GM23338 (cell line): ENCODE results near the gene CDH20. TPM values are rescaled to one million over a fixed set of nuclear protein-coding genes. Genes with fewer than 3 reads are reported as not detected.

Source experiments
- ATAC-seq: fragments of 200-7000 bp; cut with Tn5 transposase; 3 replicates; pipeline ENCODE4 v1.9.1; 2020
- DNase-seq: peaks from one replicate; pipeline ENCODE4 v3.0.0-alpha.2; 2015; ENCODE audit warnings: low spot score
- H2AFZ ChIP-seq: fragments of 200-600 bp; sonication (generic); 2 replicates; pipeline ENCODE4 v1.8.0; 2016; ENCODE audit warnings: antibody characterized with exemption, mild to moderate bottlenecking, moderate library complexity
- H3F3A ChIP-seq: fragments of 200-600 bp; sonication (generic); replicated peaks from 2 replicates; pipeline ENCODE4 v1.8.0; 2017; ENCODE audit warnings: antibody characterized with exemption, mixed run types, low read depth
- H3K27ac ChIP-seq: fragments of 200-600 bp; sonication (generic); 2 replicates; pipeline ENCODE4 v1.6.1; 2016; ENCODE audit warnings: low read depth
- H3K27me3 ChIP-seq: fragments of 200-600 bp; sonication (generic); 2 replicates; pipeline ENCODE4 v1.8.0; 2016; ENCODE audit warnings: mild to moderate bottlenecking, mixed run types, moderate library complexity; ENCODE audit not compliant: insufficient read depth
- H3K36me3 ChIP-seq: fragments of 200-600 bp; sonication (generic); 2 replicates; pipeline ENCODE4 v1.8.0; 2016; ENCODE audit warnings: mild to moderate bottlenecking; ENCODE audit not compliant: insufficient read depth
- H3K4me1 ChIP-seq: fragments of 200-600 bp; sonication (generic); 2 replicates; pipeline ENCODE4 v1.8.0; 2016; ENCODE audit warnings: mild to moderate bottlenecking, moderate library complexity; ENCODE audit not compliant: insufficient read depth
- H3K4me2 ChIP-seq: fragments of 200-600 bp; sonication (generic); 2 replicates; pipeline ENCODE4 v1.7.1; 2017; ENCODE audit warnings: mixed run types
- H3K4me3 ChIP-seq: fragments of 200-600 bp; sonication (generic); 2 replicates; pipeline ENCODE4 v1.6.1; 2016; ENCODE audit warnings: mixed run types
- H3K79me2 ChIP-seq: fragments of 200-600 bp; sonication (generic); replicated peaks from 2 replicates; pipeline ENCODE4 v1.8.0; 2017; ENCODE audit warnings: mild to moderate bottlenecking; ENCODE audit not compliant: insufficient read depth
- H3K9me2 ChIP-seq: fragments of 200-600 bp; sonication (generic); 2 replicates; pipeline ENCODE4 v1.8.0; 2017; ENCODE audit not compliant: insufficient read depth
- H4K20me1 ChIP-seq: fragments of 200-600 bp; sonication (generic); replicated peaks from 2 replicates; pipeline ENCODE4 v1.8.0; 2017; ENCODE audit warnings: mild to moderate bottlenecking; ENCODE audit not compliant: insufficient read depth
- H3K27ac Mint-ChIP-seq: 2 replicates; pipeline ENCODE4 v1.8.0; 2020; ENCODE audit warnings: inconsistent platforms, mild to moderate bottlenecking, moderate library complexity, mixed read lengths
- H3K27me3 Mint-ChIP-seq: 3 replicates; pipeline ENCODE4 v1.8.0; 2022; ENCODE audit warnings: low read depth, mild to moderate bottlenecking, moderate library complexity, mixed read lengths, inconsistent platforms; ENCODE audit not compliant: insufficient read depth, poor library complexity
- H3K36me3 Mint-ChIP-seq: 3 replicates; pipeline ENCODE4 v1.8.0; 2021; ENCODE audit warnings: low read depth, mild to moderate bottlenecking, inconsistent platforms, moderate library complexity, mixed read lengths
- H3K4me1 Mint-ChIP-seq: 3 replicates; pipeline ENCODE4 v1.8.0; 2020; ENCODE audit warnings: mild to moderate bottlenecking, inconsistent platforms, mixed read lengths
- H3K4me3 Mint-ChIP-seq: 3 replicates; pipeline ENCODE4 v1.8.0; 2021; ENCODE audit warnings: moderate library complexity, mild to moderate bottlenecking, inconsistent platforms, mixed read lengths
- H3K9me3 Mint-ChIP-seq: 3 replicates; pipeline ENCODE4 v1.8.0; 2020; ENCODE audit warnings: moderate library complexity, mild to moderate bottlenecking, inconsistent platforms, mixed read lengths
- CREB1 ChIP-seq: fragments of 250-450 bp; sonication (Bioruptor Pico); IDR thresholded peaks from 2 replicates; pipeline ENCODE4 v1.5.0; 2020; ENCODE audit warnings: low read depth, mild to moderate bottlenecking, moderate library complexity
- EZH2 ChIP-seq: fragments of 200-600 bp; sonication (generic); IDR thresholded peaks from one replicate; pipeline ENCODE4 v1.8.0; 2017; ENCODE audit warnings: antibody characterized with exemption, mild to moderate bottlenecking, low read depth; ENCODE audit not compliant: unreplicated experiment
- EZH2phosphoT487 ChIP-seq: fragments of 200-600 bp; sonication (generic); IDR thresholded peaks from one replicate; pipeline ENCODE4 v1.8.1; 2018; ENCODE audit warnings: antibody characterized with exemption; ENCODE audit not compliant: unreplicated experiment
- JUNB ChIP-seq: IDR thresholded peaks from one replicate; pipeline ENCODE4 v1.6.1; 2016; ENCODE audit warnings: antibody characterized with exemption; ENCODE audit not compliant: unreplicated experiment
- NANOG ChIP-seq: IDR thresholded peaks from 2 replicates; pipeline ENCODE4 v1.6.1; 2016; ENCODE audit warnings: antibody characterized with exemption, borderline replicate concordance
- POLR2AphosphoS5 ChIP-seq: IDR thresholded peaks from 2 replicates; pipeline ENCODE4 v1.6.1; 2016; ENCODE audit warnings: antibody characterized with exemption, low read depth
- REST ChIP-seq: IDR thresholded peaks from one replicate; pipeline ENCODE4 v1.6.1; 2018; ENCODE audit warnings: antibody characterized with exemption; ENCODE audit not compliant: unreplicated experiment
- STAT1 ChIP-seq: IDR thresholded peaks from one replicate; pipeline ENCODE4 v1.6.1; 2016; ENCODE audit warnings: antibody characterized with exemption; ENCODE audit not compliant: unreplicated experiment
- ZNF114 ChIP-seq: fragments of 250-450 bp; sonication (Bioruptor Pico); IDR thresholded peaks from 2 replicates; pipeline ENCODE4 v1.5.0; 2020; ENCODE audit warnings: mild to moderate bottlenecking, moderate library complexity
- ZNF331 ChIP-seq: fragments of 250-450 bp; sonication (Bioruptor Pico); IDR thresholded peaks from 2 replicates; pipeline ENCODE4 v1.5.0; 2020; ENCODE audit warnings: low read depth, mild to moderate bottlenecking, moderate library complexity
- ZNF462 ChIP-seq: fragments of 250-450 bp; sonication (Bioruptor Pico); IDR thresholded peaks from 2 replicates; pipeline ENCODE4 v1.5.0; 2020; ENCODE audit warnings: mild to moderate bottlenecking, moderate library complexity
- polyA plus RNA-seq: library from polyadenylated mRNA; unstranded; fragments of >200 nt; fragmentation: Nextera tagmentation; extraction: Ambion mirVana; gene quantifications from 2 replicates; pipeline ENCODE4 v1.2.1, GENCODE V29; 2016
- total RNA-seq: library from RNA; depleted of rRNA; stranded (reverse); fragments of >200 nt; shearing (Covaris generic); gene quantifications from 2 replicates; pipeline ENCODE4 v1.2.3, GENCODE V29; 2014
- TF ChIP-seq, protein P1 (sequence below), 2 experiments: fragments of 200-600 bp in 1 of 2; sonication (generic) in 1 of 2; conservative IDR thresholded peaks; 2 replicates each; pipeline versions ENCODE4 v1.5.1 to v1.6.1; 2016 to 2017; ENCODE audit warnings: antibody characterized with exemption in 2 of 2, low read depth in 2 of 2, mild to moderate bottlenecking in 2 of 2, moderate library complexity in 1 of 2
- TF ChIP-seq, protein P2 (sequence below): IDR thresholded peaks from 2 replicates; pipeline ENCODE4 v1.6.1; 2016; ENCODE audit warnings: antibody characterized with exemption

Gene CDH20
- total and polyA plus RNA-seq, 2 experiments from 2014 or later, result 1.0 TPM; not detected in 1

DNA sequence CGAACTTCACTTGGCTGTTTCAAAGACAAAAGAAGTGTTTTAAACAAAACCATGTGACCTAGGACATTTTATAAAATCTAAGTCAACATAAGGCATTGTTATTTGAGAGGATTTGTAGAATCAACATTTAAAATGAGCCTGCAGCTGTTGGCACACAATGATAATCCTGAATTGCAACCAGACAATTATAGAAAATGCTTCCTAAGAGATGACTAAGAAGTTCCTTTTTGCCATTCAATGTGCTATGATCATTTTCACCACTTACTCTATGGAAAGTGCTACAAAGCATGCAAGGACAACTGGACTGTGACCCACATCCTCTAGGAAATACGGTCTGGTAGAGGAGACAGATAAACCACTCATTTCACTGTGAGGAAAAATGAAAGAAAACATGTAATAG, 246.4 kb downstream of the CDH20 start:
- H3K27ac ChIP-seq, result no peak overlapping the region
- no peaks in the 10 kb centered on the region for H4K20me1 ChIP-seq
- H3K9me3 Mint-ChIP-seq, result no peaks in the 10 kb centered on the region
- peaks cover 7% of the 10 kb centered on the region for H3K27me3 ChIP-seq
- ATAC-seq (no peak), DNase-seq (no peak)
- H3K27me3 Mint-ChIP-seq, result peaks cover 15% of the 10 kb centered on the region
- H3F3A ChIP-seq, result no peaks in the 10 kb centered on the region
- no peaks in the 10 kb centered on the region for H3K36me3 Mint-ChIP-seq
- peaks cover 10% of the 10 kb centered on the region; the same call in 1 of the 2 replicates for H3K4me1 ChIP-seq
- peaks cover 18% of the 10 kb centered on the region for H3K4me1 Mint-ChIP-seq
- H3K27ac Mint-ChIP-seq, result no peak overlapping the region
- no peak overlapping the region for H3K4me2 ChIP-seq
- H3K9me2 ChIP-seq, result peaks cover 13% of the 10 kb centered on the region
- no peaks in the 10 kb centered on the region for H3K36me3 ChIP-seq
- no peaks in the 10 kb centered on the region for H3K79me2 ChIP-seq
- no peak overlapping the region for H3K4me3 Mint-ChIP-seq
- no peak for TF ChIP-seq POLR2AphosphoS5
- TF ChIP-seq REST, result no peak
- no peak for TF ChIP-seq EZH2
- TF ChIP-seq ZNF462, result no peak
- TF ChIP-seq EZH2phosphoT487, result no peak
- no peak for TF ChIP-seq ZNF331 (CRISPR knock-in tag)
- TF ChIP-seq NANOG, result no peak
- no peak for TF ChIP-seq CREB1 (CRISPR knock-in tag)
- TF ChIP-seq, protein P1, sequence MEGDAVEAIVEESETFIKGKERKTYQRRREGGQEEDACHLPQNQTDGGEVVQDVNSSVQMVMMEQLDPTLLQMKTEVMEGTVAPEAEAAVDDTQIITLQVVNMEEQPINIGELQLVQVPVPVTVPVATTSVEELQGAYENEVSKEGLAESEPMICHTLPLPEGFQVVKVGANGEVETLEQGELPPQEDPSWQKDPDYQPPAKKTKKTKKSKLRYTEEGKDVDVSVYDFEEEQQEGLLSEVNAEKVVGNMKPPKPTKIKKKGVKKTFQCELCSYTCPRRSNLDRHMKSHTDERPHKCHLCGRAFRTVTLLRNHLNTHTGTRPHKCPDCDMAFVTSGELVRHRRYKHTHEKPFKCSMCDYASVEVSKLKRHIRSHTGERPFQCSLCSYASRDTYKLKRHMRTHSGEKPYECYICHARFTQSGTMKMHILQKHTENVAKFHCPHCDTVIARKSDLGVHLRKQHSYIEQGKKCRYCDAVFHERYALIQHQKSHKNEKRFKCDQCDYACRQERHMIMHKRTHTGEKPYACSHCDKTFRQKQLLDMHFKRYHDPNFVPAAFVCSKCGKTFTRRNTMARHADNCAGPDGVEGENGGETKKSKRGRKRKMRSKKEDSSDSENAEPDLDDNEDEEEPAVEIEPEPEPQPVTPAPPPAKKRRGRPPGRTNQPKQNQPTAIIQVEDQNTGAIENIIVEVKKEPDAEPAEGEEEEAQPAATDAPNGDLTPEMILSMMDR (conservative IDR thresholded peaks at IDR 0.05; ENCODE audit: low read depth in 2 of 2), result no peak
- TF ChIP-seq ZNF114 (CRISPR knock-in tag), result no peak
- TF ChIP-seq, protein P2, sequence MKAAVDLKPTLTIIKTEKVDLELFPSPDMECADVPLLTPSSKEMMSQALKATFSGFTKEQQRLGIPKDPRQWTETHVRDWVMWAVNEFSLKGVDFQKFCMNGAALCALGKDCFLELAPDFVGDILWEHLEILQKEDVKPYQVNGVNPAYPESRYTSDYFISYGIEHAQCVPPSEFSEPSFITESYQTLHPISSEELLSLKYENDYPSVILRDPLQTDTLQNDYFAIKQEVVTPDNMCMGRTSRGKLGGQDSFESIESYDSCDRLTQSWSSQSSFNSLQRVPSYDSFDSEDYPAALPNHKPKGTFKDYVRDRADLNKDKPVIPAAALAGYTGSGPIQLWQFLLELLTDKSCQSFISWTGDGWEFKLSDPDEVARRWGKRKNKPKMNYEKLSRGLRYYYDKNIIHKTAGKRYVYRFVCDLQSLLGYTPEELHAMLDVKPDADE, result no peak
- no peak for TF ChIP-seq JUNB
- TF ChIP-seq STAT1, result no peak
- H2AFZ ChIP-seq, result no peak overlapping the region
- no peak overlapping the region for H3K4me3 ChIP-seq
